Endothelial cell (in vitro differentiated cells): ENCODE measurements around the gene COL5A1. TPM values are rescaled to one million over a fixed set of nuclear protein-coding genes. Genes with fewer than 3 reads are reported as not detected.

Experiments
- DNase-seq: peaks from one replicate; pipeline ENCODE4 v3.0.0; 2021; ENCODE audit warnings: low spot score
- H3K27ac Mint-ChIP-seq: one replicate; pipeline ENCODE4 v1.8.0; 2021; ENCODE audit warnings: mixed read lengths, inconsistent platforms; ENCODE audit not compliant: unreplicated experiment
- H3K27me3 Mint-ChIP-seq: one replicate; pipeline ENCODE4 v1.8.0; 2021; ENCODE audit warnings: mild to moderate bottlenecking, moderate library complexity, mixed read lengths, inconsistent platforms; ENCODE audit not compliant: unreplicated experiment
- H3K36me3 Mint-ChIP-seq: one replicate; pipeline ENCODE4 v1.8.0; 2021; ENCODE audit warnings: mild to moderate bottlenecking, low read depth, mixed read lengths, inconsistent platforms; ENCODE audit not compliant: unreplicated experiment
- H3K4me1 Mint-ChIP-seq: one replicate; pipeline ENCODE4 v1.8.0; 2021; ENCODE audit warnings: mild to moderate bottlenecking, mixed read lengths, inconsistent platforms; ENCODE audit not compliant: unreplicated experiment
- H3K4me3 Mint-ChIP-seq: one replicate; pipeline ENCODE4 v1.8.0; 2021; ENCODE audit warnings: mild to moderate bottlenecking, mixed read lengths, inconsistent platforms; ENCODE audit not compliant: unreplicated experiment
- H3K9me3 Mint-ChIP-seq: one replicate; pipeline ENCODE4 v1.8.0; 2021; ENCODE audit warnings: mixed read lengths, inconsistent platforms; ENCODE audit not compliant: unreplicated experiment
- total RNA-seq: library from RNA; stranded (reverse); fragmentation: NEBNext Ultra II Directional; extraction: Animal tissue kit (Norgen Biotek cat#: 25700); gene quantifications from one replicate; pipeline ENCODE4 v1.2.1, GENCODE V29; 2021; ENCODE audit not compliant: unreplicated experiment
- TF ChIP-seq, protein P1 (sequence below): fragments of 200-600 bp; sonication (generic); IDR thresholded peaks from one replicate; pipeline ENCODE4 v1.5.0; 2021; ENCODE audit warnings: antibody characterized with exemption; ENCODE audit not compliant: unreplicated experiment

COL5A1 gene
- total RNA-seq, 1 donor from 2014 or later: 24.3 TPM

DNA sequence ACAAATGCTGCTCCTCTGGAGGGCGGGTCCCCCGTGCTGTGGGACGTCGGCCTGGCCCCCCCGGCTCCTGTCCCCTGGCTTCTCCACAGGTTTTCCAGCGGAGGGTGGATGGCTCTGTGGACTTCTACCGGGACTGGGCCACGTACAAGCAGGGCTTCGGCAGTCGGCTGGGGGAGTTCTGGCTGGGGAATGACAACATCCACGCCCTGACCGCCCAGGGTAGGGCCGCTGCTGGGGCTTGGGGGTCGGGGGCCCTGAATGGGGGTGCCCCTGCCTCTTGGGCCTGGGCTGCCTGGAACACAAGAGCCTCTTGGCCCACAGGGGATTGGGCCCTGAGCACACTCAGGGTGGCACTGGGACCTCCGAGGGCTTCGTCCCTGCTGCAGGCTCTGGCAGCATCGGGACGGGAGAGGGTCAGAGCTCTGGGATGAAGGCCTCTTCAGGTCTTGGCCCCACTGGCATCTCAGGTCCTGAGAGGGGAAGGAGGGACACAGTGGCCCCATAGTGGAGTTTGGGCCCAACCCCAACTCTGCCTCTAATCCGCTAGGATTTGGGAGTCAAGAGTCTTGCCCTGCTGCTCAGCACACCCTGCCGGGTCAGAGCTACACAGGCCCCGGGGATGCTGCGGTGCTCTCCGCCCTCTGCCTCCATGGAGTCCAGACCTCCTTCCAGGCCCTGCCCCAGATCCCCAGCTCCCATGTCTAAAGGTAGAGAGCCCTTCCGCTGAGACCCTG, 244.2 kb downstream of the COL5A1 start:
- H3K4me1 Mint-ChIP-seq: peaks cover 2% of the 10 kb centered on the region
- no peaks in the 10 kb centered on the region for H3K36me3 Mint-ChIP-seq
- H3K9me3 Mint-ChIP-seq: no peaks in the 10 kb centered on the region
- no peak for DNase-seq
- H3K27me3 Mint-ChIP-seq: no peaks in the 10 kb centered on the region
- TF ChIP-seq, protein P1, sequence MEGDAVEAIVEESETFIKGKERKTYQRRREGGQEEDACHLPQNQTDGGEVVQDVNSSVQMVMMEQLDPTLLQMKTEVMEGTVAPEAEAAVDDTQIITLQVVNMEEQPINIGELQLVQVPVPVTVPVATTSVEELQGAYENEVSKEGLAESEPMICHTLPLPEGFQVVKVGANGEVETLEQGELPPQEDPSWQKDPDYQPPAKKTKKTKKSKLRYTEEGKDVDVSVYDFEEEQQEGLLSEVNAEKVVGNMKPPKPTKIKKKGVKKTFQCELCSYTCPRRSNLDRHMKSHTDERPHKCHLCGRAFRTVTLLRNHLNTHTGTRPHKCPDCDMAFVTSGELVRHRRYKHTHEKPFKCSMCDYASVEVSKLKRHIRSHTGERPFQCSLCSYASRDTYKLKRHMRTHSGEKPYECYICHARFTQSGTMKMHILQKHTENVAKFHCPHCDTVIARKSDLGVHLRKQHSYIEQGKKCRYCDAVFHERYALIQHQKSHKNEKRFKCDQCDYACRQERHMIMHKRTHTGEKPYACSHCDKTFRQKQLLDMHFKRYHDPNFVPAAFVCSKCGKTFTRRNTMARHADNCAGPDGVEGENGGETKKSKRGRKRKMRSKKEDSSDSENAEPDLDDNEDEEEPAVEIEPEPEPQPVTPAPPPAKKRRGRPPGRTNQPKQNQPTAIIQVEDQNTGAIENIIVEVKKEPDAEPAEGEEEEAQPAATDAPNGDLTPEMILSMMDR: no peak
- no peak overlapping the region for H3K27ac Mint-ChIP-seq
- H3K4me3 Mint-ChIP-seq: no peak overlapping the region

DNA sequence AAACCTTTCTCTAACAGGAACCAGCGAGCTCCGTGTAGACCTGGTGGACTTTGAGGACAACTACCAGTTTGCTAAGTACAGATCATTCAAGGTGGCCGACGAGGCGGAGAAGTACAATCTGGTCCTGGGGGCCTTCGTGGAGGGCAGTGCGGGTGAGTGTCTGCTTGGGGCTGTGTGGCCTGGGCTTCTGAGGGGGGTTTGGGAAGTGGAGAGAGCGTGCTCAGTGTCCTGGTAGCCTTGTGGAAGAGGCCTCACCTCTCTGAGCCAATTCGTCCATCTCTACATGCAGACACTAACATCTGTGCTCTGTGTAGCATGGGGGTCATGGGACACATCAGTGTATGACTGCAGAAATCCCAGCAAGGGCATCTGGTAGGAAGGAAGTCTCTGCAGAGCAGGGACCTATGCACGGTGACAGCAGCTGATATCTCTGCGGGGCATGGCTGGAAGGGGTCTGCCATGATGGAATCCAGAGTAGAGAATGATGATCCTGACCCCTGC, 244.9 kb downstream of the COL5A1 start:
- Mint-ChIP-seq H3K4me1 (peaks cover 2% of the 10 kb centered on the region), H3K27ac (no peak overlapping the region), H3K27me3 (peaks cover 2% of the 10 kb centered on the region), H3K36me3 (no peaks in the 10 kb centered on the region), H3K9me3 (no peaks in the 10 kb centered on the region), H3K4me3 (no peak overlapping the region)
- TF ChIP-seq, protein P1: no peak
- DNase-seq: no peak

DNA sequence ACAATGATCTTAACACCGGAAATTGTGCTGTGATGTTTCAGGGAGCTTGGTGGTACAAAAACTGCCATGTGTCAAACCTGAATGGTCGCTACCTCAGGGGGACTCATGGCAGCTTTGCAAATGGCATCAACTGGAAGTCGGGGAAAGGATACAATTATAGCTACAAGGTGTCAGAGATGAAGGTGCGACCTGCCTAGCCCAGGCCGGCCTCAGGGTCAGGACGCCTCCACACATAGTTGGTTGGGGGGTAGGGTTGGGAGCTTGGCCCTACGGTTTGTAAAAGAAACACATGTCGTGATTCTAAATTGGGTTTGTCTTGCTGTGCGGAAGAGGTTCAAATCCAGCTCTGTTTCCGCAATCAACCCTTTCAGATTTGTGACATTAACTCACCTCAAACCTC, 245.6 kb downstream of the COL5A1 start:
- Mint-ChIP-seq H3K27me3 (peaks cover 2% of the 10 kb centered on the region), H3K9me3 (no peaks in the 10 kb centered on the region), H3K4me3 (no peak overlapping the region), H3K36me3 (no peaks in the 10 kb centered on the region), H3K4me1 (peaks cover 2% of the 10 kb centered on the region), H3K27ac (no peak overlapping the region)
- DNase-seq: no peak
- TF ChIP-seq, protein P1: no peak

DNA sequence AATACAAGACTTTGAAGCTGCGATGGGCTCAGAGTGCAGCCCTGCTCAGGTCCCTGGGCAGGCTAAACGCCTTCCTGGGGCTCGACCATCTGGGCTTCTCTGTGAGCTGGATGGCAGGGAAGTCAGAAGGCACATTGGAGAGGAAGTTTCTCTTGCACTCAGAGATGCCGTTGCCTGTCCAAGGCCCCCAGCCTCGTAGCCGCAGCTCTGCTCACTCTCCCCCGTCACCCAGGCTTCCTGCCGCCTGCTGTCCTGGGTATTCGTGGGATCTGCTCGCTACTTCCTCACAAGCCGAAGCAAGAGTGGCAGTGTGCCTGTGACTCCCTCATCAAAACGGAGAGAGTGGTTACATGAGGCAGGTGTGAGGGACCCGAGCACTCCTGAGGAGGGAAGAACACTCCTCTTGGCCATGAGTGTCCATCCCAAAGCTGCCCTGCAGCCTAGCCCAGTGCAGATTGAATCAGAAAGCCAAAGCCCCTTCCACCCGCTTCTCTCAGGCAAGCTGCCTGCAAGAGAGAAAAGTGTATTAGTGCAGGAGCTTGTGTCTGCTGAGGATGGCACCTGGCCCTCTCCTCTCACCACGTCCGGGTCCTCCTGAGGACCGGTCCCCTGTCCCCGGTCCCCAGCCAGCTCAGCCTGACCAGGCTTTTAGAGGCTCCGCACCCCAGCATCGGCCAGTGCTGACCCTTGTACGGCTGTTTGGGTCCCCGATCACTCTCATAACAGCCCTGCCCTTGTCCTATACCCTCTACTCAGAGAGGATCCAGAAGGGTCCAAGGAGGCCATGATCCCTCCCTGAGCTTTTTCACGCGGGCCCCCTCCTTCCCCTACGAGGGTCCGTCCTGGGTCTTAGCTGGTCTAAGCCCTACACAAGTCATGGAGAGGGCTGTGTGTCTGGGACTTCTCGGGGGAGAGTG, 246.3 kb downstream of the COL5A1 start:
- TF ChIP-seq, protein P1: no peak
- no peak overlapping the region for H3K27ac Mint-ChIP-seq
- no peaks in the 10 kb centered on the region for H3K9me3 Mint-ChIP-seq
- DNase-seq: no peak
- peaks cover 2% of the 10 kb centered on the region for H3K4me1 Mint-ChIP-seq
- peaks cover 5% of the 10 kb centered on the region for H3K27me3 Mint-ChIP-seq
- no peak overlapping the region for H3K4me3 Mint-ChIP-seq
- no peaks in the 10 kb centered on the region for H3K36me3 Mint-ChIP-seq
